Epithelial cell of esophagus (primary cell): ENCODE data around the gene BCAR3.

Experiments used
- DNase-seq: peaks from one replicate; pipeline ENCODE4 v3.0.0; 2010; ENCODE audit warnings: low read depth
- H3K4me3 ChIP-seq: 2 replicates; pipeline ENCODE4 v1.5.1; 2011; ENCODE audit warnings: mild to moderate bottlenecking, low read length, control low read depth
- CTCF ChIP-seq: IDR thresholded peaks from 2 replicates; pipeline ENCODE4 v1.5.1; 2011; ENCODE audit warnings: low read depth, mild to moderate bottlenecking, low read length, control low read depth, inconsistent platforms; ENCODE audit not compliant: insufficient read depth; ENCODE audit errors: missing control alignments

Gene BCAR3

DNA sequence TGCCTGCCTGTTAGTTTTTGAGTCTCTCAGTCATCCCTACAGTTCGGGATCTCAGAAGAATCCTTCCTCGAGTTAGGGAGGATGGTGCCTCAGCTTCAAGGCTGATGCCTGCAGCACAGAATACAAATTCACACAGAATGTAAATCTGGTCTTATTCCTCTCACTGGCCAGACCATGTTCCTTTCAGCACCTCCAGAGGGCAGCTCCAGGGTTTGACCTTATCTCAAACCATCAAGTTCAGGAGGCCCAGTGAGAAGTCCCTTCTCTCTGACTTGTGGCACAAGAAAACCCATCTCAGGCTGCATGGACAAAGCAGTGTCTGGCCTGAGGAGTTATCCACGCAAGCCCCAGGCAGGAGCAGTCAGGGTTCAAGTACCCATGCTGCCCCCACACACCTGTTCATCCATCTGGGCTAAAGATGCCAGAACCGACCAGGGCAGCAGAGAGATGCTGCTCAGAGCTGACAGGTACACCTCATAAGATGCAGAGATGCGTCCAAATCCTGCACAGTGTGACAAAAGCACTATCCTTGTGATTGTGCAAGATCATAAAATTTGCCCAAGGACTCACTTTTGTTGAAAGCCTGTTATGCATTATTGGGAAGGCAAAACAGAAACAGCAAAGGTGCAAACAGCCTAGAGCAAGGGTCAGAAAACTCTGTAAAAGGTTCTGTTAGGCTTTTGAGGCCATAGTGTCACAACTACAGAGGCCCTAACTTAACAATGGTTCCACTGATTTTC is 49.8 kb downstream of the BCAR3 start:
- TF ChIP-seq CTCF, result no peak
- H3K4me3 ChIP-seq, result no peak overlapping the region
- DNase-seq, result no peak

DNA sequence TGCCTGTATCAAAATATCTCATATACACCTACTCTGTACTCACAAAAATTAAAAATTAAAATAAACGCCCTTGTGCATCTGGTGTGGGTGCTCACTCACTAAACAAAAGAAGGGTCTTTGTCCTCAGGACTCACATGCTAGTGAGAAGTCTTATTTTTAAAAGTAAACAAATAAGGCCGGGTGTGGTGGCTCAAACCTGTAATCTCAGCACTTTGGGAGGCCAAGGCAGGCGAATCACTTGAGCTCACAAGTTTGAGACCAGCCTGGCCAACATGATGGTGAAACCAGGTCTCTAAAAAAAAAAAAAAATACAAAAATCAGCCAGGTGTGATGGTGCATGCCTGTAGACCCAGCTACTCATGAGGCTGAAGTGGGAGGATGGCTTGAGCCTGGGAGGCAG is 51.5 kb downstream of the BCAR3 start:
- DNase-seq, result no peak
- no peak overlapping the region for H3K4me3 ChIP-seq
- TF ChIP-seq CTCF, result no peak

DNA sequence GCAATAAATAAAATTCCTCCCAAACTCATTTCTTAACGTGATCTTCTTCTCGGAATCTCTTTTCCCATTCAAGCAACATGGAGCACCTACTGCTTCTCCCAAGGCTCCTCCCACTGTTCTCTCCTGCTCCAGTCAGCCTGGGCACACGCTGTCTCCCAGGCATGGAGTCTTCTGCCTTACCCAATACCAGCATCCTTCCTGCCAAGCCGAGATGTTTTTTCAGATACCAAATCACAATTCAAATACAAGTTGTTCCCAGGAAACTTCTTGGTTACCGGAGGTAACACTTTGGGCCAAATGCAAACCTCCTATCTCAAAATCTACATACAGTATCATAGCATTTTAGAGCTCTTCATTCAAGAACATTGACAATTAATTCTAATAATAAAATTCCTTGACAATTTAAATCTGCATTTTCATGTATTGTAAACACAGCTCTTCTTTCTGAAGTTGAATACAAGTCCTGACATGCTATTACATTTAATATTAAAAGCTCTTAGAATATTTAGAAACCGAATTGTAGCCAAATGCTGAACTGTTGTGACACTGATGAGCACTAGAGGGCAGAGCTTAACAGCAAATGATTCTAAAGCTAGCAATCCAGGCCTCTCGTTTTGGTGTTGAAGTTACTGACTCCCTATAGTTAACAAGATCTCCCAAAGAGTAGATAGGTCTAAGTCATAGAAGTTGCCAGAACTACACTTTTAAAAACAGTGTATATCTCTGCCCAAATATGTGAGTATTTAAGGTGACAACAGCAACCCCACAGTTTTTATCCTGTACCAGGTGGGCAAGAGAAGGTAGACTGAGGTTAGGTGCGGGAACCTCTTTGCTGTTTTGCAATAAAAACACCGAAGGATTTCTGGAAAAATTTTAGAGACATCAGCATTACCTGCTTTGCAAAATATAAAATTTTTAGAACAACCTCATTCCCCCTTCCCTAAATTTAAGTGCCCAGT is 52.3 kb downstream of the BCAR3 start:
- DNase-seq, result peak; percentile 79
- no peak overlapping the region for H3K4me3 ChIP-seq
- peak; percentile 83 for TF ChIP-seq CTCF

DNA sequence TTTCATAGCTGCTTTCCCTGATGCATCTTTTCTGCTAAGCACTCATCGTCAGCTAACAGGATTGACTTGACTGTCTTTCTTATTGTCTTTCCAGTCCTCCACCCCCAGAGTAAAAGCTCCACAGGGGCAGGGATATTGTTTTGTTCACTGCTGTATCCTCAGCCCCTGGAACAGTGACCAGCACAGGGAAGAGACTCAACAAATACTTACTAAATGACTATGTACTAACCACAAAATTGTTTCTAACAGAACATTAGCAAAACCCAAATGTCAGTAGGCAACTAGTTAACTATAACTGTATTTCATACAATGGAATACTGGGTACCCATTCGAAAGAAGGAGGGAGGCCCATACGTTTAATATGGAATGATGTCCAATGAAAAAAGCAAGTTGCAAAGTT is 53.0 kb downstream of the BCAR3 start:
- H3K4me3 ChIP-seq, result no peak overlapping the region
- DNase-seq, result no peak
- TF ChIP-seq CTCF, result no peak

DNA sequence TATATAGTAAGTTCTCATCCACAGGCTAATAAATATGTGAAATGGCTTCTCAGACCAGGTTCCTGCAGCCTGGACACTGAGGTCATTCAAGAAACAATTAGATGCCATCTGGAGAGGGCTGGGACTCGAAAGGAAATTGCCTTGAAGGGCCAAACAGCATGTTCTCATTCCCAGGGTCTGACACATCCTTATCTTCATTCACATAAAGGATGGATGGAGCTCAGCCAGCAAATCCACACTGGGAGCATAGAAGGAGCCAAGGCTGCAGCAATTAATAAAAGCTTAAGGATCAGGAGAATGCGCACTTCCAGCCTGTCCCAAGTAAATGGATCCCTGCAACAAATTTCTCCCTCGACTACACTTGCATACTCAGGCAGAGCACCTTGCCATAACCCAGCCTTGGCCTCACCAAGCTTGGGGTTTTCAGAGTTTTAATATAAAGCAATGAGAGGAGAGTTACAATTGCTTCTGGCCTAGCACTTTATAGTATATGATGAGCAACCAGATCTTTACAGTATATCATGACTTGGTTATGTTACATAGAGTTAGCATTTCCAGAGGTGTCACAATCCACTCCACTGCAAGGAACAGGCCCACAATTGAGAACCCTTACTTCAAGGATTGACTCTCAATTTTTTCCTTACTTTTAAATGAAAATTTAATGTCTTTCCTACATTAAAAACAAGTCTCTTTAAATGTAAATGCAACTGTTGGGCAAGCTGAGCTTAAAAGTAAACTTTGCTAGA is 55.9 kb downstream of the BCAR3 start:
- DNase-seq, result peak; percentile 44
- no peak overlapping the region for H3K4me3 ChIP-seq

More for the DNA sequence above, 55.9 kb downstream of the BCAR3 start:
- TF ChIP-seq CTCF, result no peak
